ENCODE results near the gene PTPRN2. TPM values are rescaled to one million over a fixed set of nuclear protein-coding genes. Genes with fewer than 3 reads are reported as not detected.
A peak's percentile ranks its signal among the peaks of the same experiment; 100 is the strongest.
"Not testable (repeated sequence)": the region's sequence is repeated elsewhere in the genome, so short reads cannot be mapped to it uniquely, and the experiment has no call there.

The PTPRN2 gene
- total RNA-seq, 2 donors from 2014 or later = 30.3 to 40.7 TPM

- DNase-seq = no peak
- no peak for ATAC-seq
- intact Hi-C loops (cut with DNase I, micrococcal nuclease) = no loop called here
Observed at GRCh38 chr7:157740251-157740798, 847.3 kb downstream of the PTPRN2 start.

- intact Hi-C loops (cut with DNase I, micrococcal nuclease) = no loop called here
- no peak for ATAC-seq
- no peak for DNase-seq
Observed at GRCh38 chr7:157739650-157740049, 848.0 kb downstream of the PTPRN2 start.

- ATAC-seq (no peak), DNase-seq (no peak)
- intact Hi-C loops (cut with DNase I, micrococcal nuclease) = no loop called here
Observed at GRCh38 chr7:157739031-157739430, 848.6 kb downstream of the PTPRN2 start.

GRCh38 chr7:157738066-157738460 is 849.6 kb downstream of the PTPRN2 start:
- intact Hi-C loops (cut with DNase I, micrococcal nuclease) = no loop called here
- DNase-seq (no peak), ATAC-seq (no peak)

GRCh38 chr7:157737151-157738065 is 850.2 kb downstream of the PTPRN2 start:
- intact Hi-C loops (cut with DNase I, micrococcal nuclease) = no loop called here
- ATAC-seq (no peak), DNase-seq (no peak)

GRCh38 chr7:157736341-157736740 is 851.3 kb downstream of the PTPRN2 start:
- no peak for ATAC-seq
- no peak for DNase-seq
- intact Hi-C loops (cut with DNase I, micrococcal nuclease) = no loop called here

- intact Hi-C loops (cut with DNase I, micrococcal nuclease) = no loop called here
- DNase-seq (no peak), ATAC-seq (no peak)
Observed at GRCh38 chr7:157735826-157736225, 851.8 kb downstream of the PTPRN2 start.

GRCh38 chr7:157734676-157735640 is 852.7 kb downstream of the PTPRN2 start:
- no peak for DNase-seq
- intact Hi-C loops (cut with DNase I, micrococcal nuclease) = no loop called here
- ATAC-seq = no peak

- DNase-seq; intact Hi-C loops (cut with DNase I, micrococcal nuclease); ATAC-seq: not testable (repeated sequence)
Observed at GRCh38 chr7:157733760-157734395, 853.7 kb downstream of the PTPRN2 start.

- ATAC-seq (no peak), DNase-seq (no peak)
- intact Hi-C loops (cut with DNase I, micrococcal nuclease) = no loop called here
Observed at GRCh38 chr7:157731126-157731525, 856.5 kb downstream of the PTPRN2 start.

GRCh38 chr7:157730614-157731013 is 857.0 kb downstream of the PTPRN2 start:
- ATAC-seq (no peak), DNase-seq (no peak)
- intact Hi-C loops (cut with DNase I, micrococcal nuclease) = no loop called here

GRCh38 chr7:157729566-157729965 is 858.1 kb downstream of the PTPRN2 start:
- intact Hi-C loops (cut with DNase I, micrococcal nuclease) = no loop called here
- ATAC-seq (peak; percentile 46), DNase-seq (no peak)

- no peak for DNase-seq
- ATAC-seq = no peak
- intact Hi-C loops (cut with DNase I, micrococcal nuclease) = no loop called here
Observed at GRCh38 chr7:157727964-157728615, 859.5 kb downstream of the PTPRN2 start.

- ATAC-seq (no peak), DNase-seq (no peak)
- intact Hi-C loops (cut with DNase I, micrococcal nuclease) = no loop called here
Observed at GRCh38 chr7:157726764-157727163, 860.9 kb downstream of the PTPRN2 start.

GRCh38 chr7:157725312-157725711 is 862.3 kb downstream of the PTPRN2 start:
- intact Hi-C loops (cut with DNase I, micrococcal nuclease); DNase-seq: not testable (repeated sequence)

GRCh38 chr7:157723205-157723604 is 864.4 kb downstream of the PTPRN2 start:
- DNase-seq (no peak), ATAC-seq (no peak)
- intact Hi-C loops (cut with DNase I, micrococcal nuclease) = no loop called here

More at GRCh38 chr7:157725312-157725711, 862.3 kb downstream of the PTPRN2 start:
- ATAC-seq = not testable (repeated sequence)

- DNase-seq (no peak), ATAC-seq (no peak)
- intact Hi-C loops (cut with DNase I, micrococcal nuclease) = no loop called here
Observed at GRCh38 chr7:157722137-157723060, 865.2 kb downstream of the PTPRN2 start.
